ENCODE results near the gene SNAI1.

The SNAI1 gene

GRCh38 chr20:50038169-50038568 lies 55.4 kb downstream of the SNAI1 start:
- no peak for DNase-seq
